ENCODE data around the gene GPR6.

Gene GPR6

DNA sequence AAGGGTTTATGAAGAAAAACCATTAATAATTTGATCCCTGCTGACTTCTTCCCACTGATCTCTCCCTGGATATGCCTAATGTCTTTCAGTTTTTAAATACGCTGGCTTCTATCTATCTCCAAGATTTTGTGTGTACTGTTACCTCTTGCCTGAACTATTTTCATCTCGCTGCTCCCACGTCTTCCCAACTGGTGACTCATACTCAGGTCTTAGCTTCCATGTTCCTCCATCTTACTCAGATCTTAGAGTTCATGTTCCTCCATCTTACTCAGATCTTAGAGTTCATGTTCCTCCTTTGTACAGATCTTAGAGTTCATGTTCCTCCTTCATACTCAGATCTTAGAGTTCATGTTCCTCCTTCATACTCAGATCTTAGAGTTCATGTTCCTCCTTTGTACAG lies 21.6 kb downstream of the GPR6 start:
- no peaks in the 10 kb centered on the region for H3K4me1 ChIP-seq
- no peak for DNase-seq
- H3K36me3 ChIP-seq, result no peaks in the 10 kb centered on the region
- no peak for TF ChIP-seq CTCF (IDR thresholded peaks at IDR 0.05)
- no peak overlapping the region for H3K27ac ChIP-seq
- no peak overlapping the region for H3K4me3 ChIP-seq
- intact Hi-C loops (cut with DNase I; ENCODE audit: low total_unique reads), result no loop called here
- H3K27me3 ChIP-seq, result no peaks in the 10 kb centered on the region
- no peaks in the 10 kb centered on the region for H3K9me3 ChIP-seq

GRCh38 chr6:110002676-110003075 lies 24.6 kb downstream of the GPR6 start:
- DNase-seq, result no peak
- intact Hi-C loops (cut with DNase I; ENCODE audit: low total_unique reads), result no loop called here
- no peak for TF ChIP-seq CTCF (IDR thresholded peaks at IDR 0.05)
- Histone ChIP-seq H3K9me3 (no peaks in the 10 kb centered on the region), H3K27me3 (no peaks in the 10 kb centered on the region), H3K4me3 (no peak overlapping the region), H3K4me1 (no peaks in the 10 kb centered on the region), H3K27ac (no peak overlapping the region), H3K36me3 (no peaks in the 10 kb centered on the region)

GRCh38 chr6:110013386-110013785 lies 35.3 kb downstream of the GPR6 start:
- no peak overlapping the region for H3K27ac ChIP-seq
- H3K27me3 ChIP-seq, result peaks cover 0 to 8% of the 10 kb centered on the region in 2 donors
- H3K4me3 ChIP-seq, result no peak overlapping the region
- DNase-seq, result no peak
- intact Hi-C loops (cut with DNase I; ENCODE audit: low total_unique reads), result no loop called here
- H3K36me3 ChIP-seq, result no peaks in the 10 kb centered on the region
- H3K9me3 ChIP-seq, result no peaks in the 10 kb centered on the region
- H3K4me1 ChIP-seq, result no peaks in the 10 kb centered on the region
- TF ChIP-seq CTCF (IDR thresholded peaks at IDR 0.05), result no peak

DNA sequence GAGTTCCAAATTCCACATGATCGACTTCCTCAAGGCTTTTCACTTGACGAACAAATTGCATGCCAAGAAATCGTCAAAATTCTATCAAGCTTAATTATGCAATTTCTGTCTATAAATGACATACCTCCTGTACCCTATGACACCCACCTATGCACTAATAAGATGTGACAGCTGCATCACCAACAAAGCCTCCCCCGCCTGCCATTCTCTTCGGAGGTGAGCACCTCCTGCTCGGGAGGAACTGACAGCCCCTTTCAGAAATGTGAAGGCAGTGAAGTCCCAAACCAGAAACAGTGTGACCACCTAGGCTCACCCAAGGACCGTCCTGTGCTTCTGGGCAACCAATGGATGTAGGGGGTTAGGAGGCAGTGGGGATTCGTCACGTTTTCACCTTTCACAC lies 37.1 kb downstream of the GPR6 start:
- no peak overlapping the region for H3K4me3 ChIP-seq
- no peak for TF ChIP-seq CTCF (IDR thresholded peaks at IDR 0.05)
- H3K27ac ChIP-seq, result no peak overlapping the region
- no peaks in the 10 kb centered on the region for H3K9me3 ChIP-seq
- intact Hi-C loops (cut with DNase I; ENCODE audit: low total_unique reads), result no loop called here
- H3K4me1 ChIP-seq, result no peaks in the 10 kb centered on the region
- peaks cover 0 to 11% of the 10 kb centered on the region in 2 donors for H3K27me3 ChIP-seq
- no peaks in the 10 kb centered on the region for H3K36me3 ChIP-seq
- no peak for DNase-seq

- intact Hi-C loops (cut with DNase I; ENCODE audit: low total_unique reads), result no loop called here
- Histone ChIP-seq H3K27me3 (peaks cover 0 to 11% of the 10 kb centered on the region in 2 donors), H3K4me3 (no peak overlapping the region), H3K4me1 (no peaks in the 10 kb centered on the region), H3K36me3 (no peaks in the 10 kb centered on the region), H3K27ac (no peak overlapping the region), H3K9me3 (no peaks in the 10 kb centered on the region)
- TF ChIP-seq CTCF (IDR thresholded peaks at IDR 0.05), result no peak
- DNase-seq, result no peak
Measured at GRCh38 chr6:110017306-110017705, 39.2 kb downstream of the GPR6 start.

DNA sequence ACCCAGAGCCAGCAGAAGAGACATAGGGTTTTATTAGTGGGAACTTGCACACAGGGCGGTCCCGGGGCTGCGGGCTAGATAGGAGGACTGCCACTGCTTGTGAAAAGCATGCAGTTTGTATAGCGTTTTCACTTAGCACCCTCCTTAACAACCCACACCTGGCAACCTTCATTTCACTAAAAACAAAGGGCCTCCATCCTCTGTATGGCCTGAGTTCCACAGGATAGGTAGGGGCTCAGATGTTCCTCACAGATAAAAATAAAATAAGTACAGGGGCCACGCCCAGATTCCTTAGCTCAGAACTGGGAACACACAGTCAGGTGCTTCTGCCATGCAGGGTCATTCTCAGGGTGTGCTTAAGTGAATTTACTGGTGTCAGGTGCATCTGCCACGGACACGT lies 39.8 kb downstream of the GPR6 start:
- DNase-seq, result no peak
- intact Hi-C loops (cut with DNase I; ENCODE audit: low total_unique reads), result no loop called here
- Histone ChIP-seq H3K4me3 (no peak overlapping the region), H3K27me3 (peaks cover 0 to 11% of the 10 kb centered on the region in 2 donors), H3K27ac (no peak overlapping the region), H3K36me3 (no peaks in the 10 kb centered on the region), H3K9me3 (no peaks in the 10 kb centered on the region), H3K4me1 (no peaks in the 10 kb centered on the region)
- no peak for TF ChIP-seq CTCF (IDR thresholded peaks at IDR 0.05)
